GM12878 (cell line): ENCODE measurements around the gene FAM228B. TPM values are rescaled to one million over a fixed set of nuclear protein-coding genes. Genes with fewer than 3 reads are reported as not detected.

Source experiments
- ATAC-seq: fragments of 200-7000 bp; cut with Tn5 transposase; 3 replicates; pipeline ENCODE4 v1.9.1; 2020; ENCODE audit warnings: mild to moderate bottlenecking, moderate library complexity
- BruUV-seq: library from RNA; stranded (reverse); fragments of 400-500 nt; replicated peaks from 2 replicates; lab custom pipeline; 2021; lab: Mats Ljungman, UMichigan
- CTCF ChIA-PET: fragments of 300-600 bp; sonication (Branson Sonifier 250); formaldehyde crosslinking; extraction: SDS; loops from one replicate; lab custom pipeline; 2021; ENCODE audit warnings: inconsistent platforms; lab: Yijun Ruan, JAX
- POLR2A ChIA-PET: fragments of 350-600 bp; formaldehyde crosslinking; extraction: SDS; loops from one replicate; lab custom pipeline; 2021; ENCODE audit warnings: inconsistent platforms; lab: Charles Lee
- RAD21 ChIA-PET: fragments of 300-600 bp; sonication (Branson Sonifier 250); formaldehyde crosslinking; loops from one replicate; lab custom pipeline; 2023; ENCODE audit warnings: antibody characterized with exemption; ENCODE audit not compliant: unreplicated experiment; lab: Charles Lee
- SMC1A ChIA-PET: fragments of 300-600 bp; sonication (Branson Sonifier 250); formaldehyde crosslinking; loops from one replicate; lab custom pipeline; 2023; ENCODE audit not compliant: unreplicated experiment, uncharacterized antibody; lab: Charles Lee
- DNase-seq: peaks from one replicate; pipeline ENCODE4 v3.0.0-alpha.2; 2011; ENCODE audit warnings: low read depth, low spot score
- FAIRE-seq: peaks from 3 replicates; lab custom pipeline; 2011; peaks lifted over from hg19 to GRCh38; lab: Jason Lieb, UNC
- H2AFZ ChIP-seq: 2 replicates; pipeline ENCODE4 v1.6.0; 2011; ENCODE audit warnings: low read depth, low read length, control low read depth; ENCODE audit not compliant: control insufficient read depth
- H3K27ac ChIP-seq: 2 replicates; pipeline ENCODE4 v1.5.1; 2011; ENCODE audit warnings: control low read depth; ENCODE audit not compliant: control insufficient read depth, insufficient read depth
- H3K27me3 ChIP-seq, 2 experiments: replicated peaks in 1 of 2; 2 replicates each; pipeline versions ENCODE4 v1.6.0 to v1.6.1; 2011; ENCODE audit warnings: low read length in 1 of 2; ENCODE audit not compliant: control insufficient read depth in 2 of 2, insufficient read depth in 2 of 2
- H3K36me3 ChIP-seq, 2 experiments: 2 replicates each; pipeline ENCODE4 v1.5.1; 2011; ENCODE audit warnings: low read length in 1 of 2; ENCODE audit not compliant: control insufficient read depth in 2 of 2, insufficient read depth in 2 of 2
- H3K4me1 ChIP-seq: 2 replicates; pipeline ENCODE4 v1.6.1; 2011; ENCODE audit warnings: mild to moderate bottlenecking, low read length, moderate library complexity, mixed read lengths; ENCODE audit not compliant: control insufficient read depth, insufficient read depth
- H3K4me2 ChIP-seq: 2 replicates; pipeline ENCODE4 v1.6.0; 2011; ENCODE audit warnings: control low read depth; ENCODE audit not compliant: control insufficient read depth, insufficient read depth
- H3K4me3 ChIP-seq: fragments of 200-600 bp; sonication (generic); 2 replicates; pipeline ENCODE4 v1.5.1; 2016
- H3K79me2 ChIP-seq: 2 replicates; pipeline ENCODE4 v1.6.0; 2011; ENCODE audit warnings: low read length; ENCODE audit not compliant: control insufficient read depth, insufficient read depth
- H3K9ac ChIP-seq: 2 replicates; pipeline ENCODE4 v1.8.0; 2011; ENCODE audit warnings: low read length, control low read depth, mixed read lengths; ENCODE audit not compliant: control insufficient read depth, insufficient read depth
- H3K9me3 ChIP-seq: replicated peaks from 3 replicates; pipeline ENCODE4 v1.5.1; 2011; ENCODE audit warnings: mild to moderate bottlenecking, low read length; ENCODE audit not compliant: control insufficient read depth, insufficient read depth
- H4K20me1 ChIP-seq: 2 replicates; pipeline ENCODE4 v1.6.0; 2011; ENCODE audit not compliant: control insufficient read depth, insufficient read depth
- ASH2L ChIP-seq: fragments of 300-600, 200-600 bp; sonication (generic); IDR thresholded peaks from 2 replicates; pipeline ENCODE4 v1.6.1; 2017; ENCODE audit warnings: low read depth, mild to moderate bottlenecking, borderline replicate concordance
- CBFB ChIP-seq: IDR thresholded peaks from 2 replicates; pipeline ENCODE4 v1.6.1; 2016; ENCODE audit warnings: antibody characterized with exemption, low read depth
- E2F4 ChIP-seq: IDR thresholded peaks from 2 replicates; pipeline ENCODE4 v1.6.1; 2012; ENCODE audit warnings: low read depth, low read length, improper control_type of control experiment
- EGR1 ChIP-seq, 2 experiments: IDR thresholded peaks; 1 replicate in 1 of 2; 2 replicates in 1 of 2; pipeline ENCODE4 v1.6.1; 2011 to 2012; ENCODE audit warnings: low read depth in 2 of 2, low read length in 2 of 2, borderline replicate concordance in 1 of 2, mild to moderate bottlenecking in 1 of 2, moderate library complexity in 1 of 2
- EZH2 ChIP-seq: IDR thresholded peaks from 2 replicates; pipeline ENCODE4 v1.6.1; 2012; ENCODE audit warnings: low read depth, mild to moderate bottlenecking, control low read depth, inconsistent platforms, low read length, borderline replicate concordance; ENCODE audit not compliant: control insufficient read depth
- IKZF2 ChIP-seq, 2 experiments: fragments of 450-650 bp; IDR thresholded peaks; 2 replicates each; pipeline ENCODE4 v1.6.1; 2017; ENCODE audit warnings: mild to moderate bottlenecking in 2 of 2, moderate library complexity in 2 of 2
- MEF2A ChIP-seq: IDR thresholded peaks from 2 replicates; pipeline ENCODE4 v1.6.1; 2011; ENCODE audit warnings: low read depth, mild to moderate bottlenecking, low read length, moderate library complexity; ENCODE audit not compliant: insufficient read depth
- PAX5 ChIP-seq: IDR thresholded peaks from 2 replicates; pipeline ENCODE4 v1.6.1; 2011; ENCODE audit warnings: low read depth, low read length, borderline replicate concordance
- PML ChIP-seq: IDR thresholded peaks from 2 replicates; pipeline ENCODE4 v1.6.1; 2012; ENCODE audit warnings: low read length, inconsistent platforms
- RELA ChIP-seq: fragments of 450-650 bp; IDR thresholded peaks from 2 replicates; pipeline ENCODE4 v1.8.0; 2014; ENCODE audit warnings: borderline replicate concordance; ENCODE audit not compliant: partially characterized antibody
- SMARCA5 ChIP-seq: fragments of 450-650 bp; IDR thresholded peaks from 2 replicates; pipeline ENCODE4 v1.6.1; 2017; ENCODE audit warnings: mild to moderate bottlenecking
- TCF7 ChIP-seq: IDR thresholded peaks from 2 replicates; pipeline ENCODE4 v1.6.1; 2014; ENCODE audit warnings: antibody characterized with exemption, borderline replicate concordance
- ZNF622 ChIP-seq: fragments of 450-650 bp; IDR thresholded peaks from 2 replicates; pipeline ENCODE4 v1.6.1; 2017; ENCODE audit warnings: mild to moderate bottlenecking, inconsistent platforms
- WGBS: methylation state at CpG from one replicate; pipeline ENCODE4 v1.1.6; 2016; ENCODE audit warnings: low lambda C conversion rate; ENCODE audit not compliant: insufficient replicate concordance, insufficient coverage; ENCODE audit errors: missing lambda C conversion rate; 5-methylcytosine and 5-hydroxymethylcytosine counted together
- in situ Hi-C: fragments of 300-500 bp; cut with MboI; formaldehyde crosslinking; loops from 9 replicates; pipeline ENCODE4 v1.14.3; 2018; ENCODE audit warnings: mixed read lengths
- intact Hi-C: fragments of 100-400 bp; cut with micrococcal nuclease; formaldehyde crosslinking; loops from one replicate; pipeline ENCODE4 v1.14.2; 2022; ENCODE audit not compliant: unreplicated experiment
- polyA plus RNA-seq, 11 experiments: library from polyadenylated mRNA; depleted of rRNA in 4 of 11; unstranded in 6 of 11; stranded (reverse) in 5 of 11; fragments of >200 nt; fragmentation: Nextera tagmentation in 4 of 11; fragmentation: Illumina TruSeq in 1 of 11; extraction: Ambion mirVana in 4 of 11; extraction: Trizol in 1 of 11; gene quantifications; 1 replicate in 1 of 11; 2 replicates in 10 of 11; pipeline versions ENCODE4 v1.2.1 to v1.2.3, GENCODE V29; 2011 to 2016; ENCODE audit warnings: inconsistent platforms in 2 of 11, missing spikeins in 2 of 11, low read depth in 1 of 11
- total RNA-seq, 4 experiments: library from RNA; depleted of rRNA in 3 of 4; stranded (reverse); fragments of >200 nt in 3 of 4; fragmentation: Illumina TruSeq in 1 of 4; extraction: Trizol in 1 of 4; gene quantifications; 2 replicates each; pipeline versions ENCODE4 v1.2.1 to v1.2.3, GENCODE V29; 2013 to 2021

The FAM228B gene
- total and polyA plus RNA-seq, 10 of the 15 experiments (the other 5 are each of a cell fraction or from before 2014, with no cell fraction given) = 3.9 to 11.0 (median 7.5) TPM

- Histone ChIP-seq H3K4me2 (no peak overlapping the region), H3K4me3 (no peak overlapping the region), H3K9ac (no peak overlapping the region), H3K27ac (no peak overlapping the region), H3K79me2 (no peaks in the 10 kb centered on the region), H4K20me1 (no peaks in the 10 kb centered on the region), H3K36me3 (no peaks in the 10 kb centered on the region), H3K4me1 (no peaks in the 10 kb centered on the region), H3K9me3 (no peaks in the 10 kb centered on the region), H3K27me3 (no peaks in the 10 kb centered on the region), H2AFZ (no peak overlapping the region)
- ChIA-PET SMC1A (interaction anchor here (1.0 kb wide), 2 partner anchors 10 to 25 kb away, joined by 3 to 4 read pairs; no protein-coding TSS in a partner anchor), RAD21 (no interaction called here), CTCF (no interaction called here), POLR2A (interaction anchor here (0.5 kb wide), 1 partner anchor 148 kb away, joined by 3 read pairs; no protein-coding TSS in a partner anchor)
- ATAC-seq (no peak), FAIRE-seq (no peak), DNase-seq (no peak)
- intact Hi-C loops (no loop called here), in situ Hi-C loops (no loop called here)
- WGBS = 34% methylated on average over 6 of the region's 6 CpGs
- no TSS peak for BruUV-seq
- no peak for TF ChIP-seq PML
- TF ChIP-seq ASH2L = no peak
- no peak for TF ChIP-seq CBFB
- peak; percentile 86; the same call in 1 of the 2 replicates for TF ChIP-seq PAX5
Observed at GRCh38 chr2:24181849-24182248, 58.6 kb downstream of the FAM228B start.

GRCh38 chr2:24182507-24182906 is 59.2 kb downstream of the FAM228B start:
- Histone ChIP-seq H3K27me3 (no peaks in the 10 kb centered on the region), H3K4me1 (no peaks in the 10 kb centered on the region), H2AFZ (no peak overlapping the region), H4K20me1 (no peaks in the 10 kb centered on the region), H3K4me2 (no peak overlapping the region), H3K9ac (no peak overlapping the region), H3K4me3 (no peak overlapping the region), H3K36me3 (no peaks in the 10 kb centered on the region), H3K27ac (no peak overlapping the region), H3K9me3 (no peaks in the 10 kb centered on the region), H3K79me2 (no peaks in the 10 kb centered on the region)
- intact Hi-C loops = no loop called here
- CTCF ChIA-PET = no interaction called here
- ATAC-seq (no peak), FAIRE-seq (no peak), DNase-seq (no peak)
- POLR2A ChIA-PET = interaction anchor here (0.5 kb wide), 1 partner anchor 148 kb away, joined by 3 read pairs; no protein-coding TSS in a partner anchor
- RAD21 ChIA-PET = no interaction called here
- SMC1A ChIA-PET = no interaction called here
- in situ Hi-C loops = no loop called here
- TF ChIP-seq TCF7 (no peak), MEF2A (no peak), RELA (no peak), EGR1 (IDR thresholded peaks at IDR 0.05; ENCODE audit: borderline replicate concordance in 1 of 2, low read depth in 2 of 2, low read length in 2 of 2) (no peak), SMARCA5 (no peak), ZNF622 (no peak), IKZF2 (IDR thresholded peaks at IDR 0.05) (no peak), E2F4 (no peak), EZH2 (no peak)
- no TSS peak for BruUV-seq
- WGBS = 94% methylated on average over 7 of the region's 7 CpGs
